Naive thymus-derived CD4-positive, alpha-beta T cell (primary cell): Measurements from ENCODE around the gene TMEM108. TPM values are rescaled to one million over a fixed set of nuclear protein-coding genes. Genes with fewer than 3 reads are reported as not detected.

Source experiments
- ATAC-seq: fragments of 150-1000 bp; cut with Tn5 transposase; 2 replicates; pipeline ENCODE4 v1.10.0; 2021; ENCODE audit warnings: mild to moderate bottlenecking, moderate library complexity
- CTCF ChIA-PET: fragments of 350-600 bp; sonication (Branson Sonifier 250); formaldehyde crosslinking; loops from one replicate; lab custom pipeline; 2021; ENCODE audit warnings: antibody characterized with exemption; lab: Charles Lee
- POLR2A ChIA-PET: fragments of 350-600 bp; sonication (Branson Sonifier 250); formaldehyde crosslinking; loops from one replicate; lab custom pipeline; 2021; ENCODE audit warnings: antibody characterized with exemption, inconsistent platforms; lab: Charles Lee
- DNase-seq, 9 donors: peaks; one replicate each; pipeline versions ENCODE4 v3.0.0 to v3.0.0-alpha.2; 2020 to 2022; ENCODE audit warnings: mixed read lengths in 1 of 9
- H3K27ac ChIP-seq: one replicate; pipeline ENCODE4 v1.7.0; 2013; ENCODE audit warnings: mild to moderate bottlenecking, low read depth, low read length, moderate library complexity
- H3K27me3 ChIP-seq, 2 donors: one replicate each; pipeline ENCODE4 v1.7.0; 2013; ENCODE audit warnings: low read length in 2 of 2, mild to moderate bottlenecking in 2 of 2, moderate library complexity in 2 of 2; ENCODE audit not compliant: control insufficient read depth in 2 of 2, insufficient read depth in 2 of 2
- H3K36me3 ChIP-seq, 3 experiments: 1 replicate in 2 of 3; 2 replicates in 1 of 3; pipeline ENCODE4 v1.7.0; 2013; ENCODE audit warnings: low read length in 3 of 3, mild to moderate bottlenecking in 3 of 3, moderate library complexity in 1 of 3; ENCODE audit not compliant: insufficient read depth in 3 of 3, control insufficient read depth in 2 of 3
- H3K4me1 ChIP-seq, 2 donors: one replicate each; pipeline ENCODE4 v1.7.0; 2013; ENCODE audit warnings: low read length in 2 of 2, mild to moderate bottlenecking in 2 of 2, moderate library complexity in 1 of 2; ENCODE audit not compliant: control insufficient read depth in 2 of 2, insufficient read depth in 2 of 2
- H3K4me3 ChIP-seq: 2 replicates; pipeline ENCODE4 v1.7.0; 2013; ENCODE audit warnings: mild to moderate bottlenecking, low read length
- H3K9me3 ChIP-seq, 3 experiments: 1 replicate in 2 of 3; 2 replicates in 1 of 3; pipeline ENCODE4 v1.7.0; 2013; ENCODE audit warnings: low read length in 3 of 3; ENCODE audit not compliant: control insufficient read depth in 2 of 3
- H3K27ac Mint-ChIP-seq, 9 donors: one replicate each; pipeline ENCODE4 v1.8.0; 2020 to 2022; ENCODE audit warnings: mixed read lengths in 9 of 9, mild to moderate bottlenecking in 8 of 9, moderate library complexity in 5 of 9, inconsistent platforms in 2 of 9
- H3K27me3 Mint-ChIP-seq, 5 donors: one replicate each; pipeline ENCODE4 v1.8.0; 2021 to 2022; ENCODE audit warnings: mixed read lengths in 5 of 5, mild to moderate bottlenecking in 1 of 5
- H3K36me3 Mint-ChIP-seq, 5 donors: one replicate each; pipeline ENCODE4 v1.8.0; 2020 to 2022; ENCODE audit warnings: mixed read lengths in 5 of 5, mild to moderate bottlenecking in 3 of 5, inconsistent platforms in 1 of 5
- H3K4me1 Mint-ChIP-seq, 7 donors: one replicate each; pipeline ENCODE4 v1.8.0; 2020 to 2022; ENCODE audit warnings: mixed read lengths in 7 of 7, mild to moderate bottlenecking in 3 of 7, inconsistent platforms in 1 of 7
- H3K4me3 Mint-ChIP-seq, 10 donors: one replicate each; pipeline ENCODE4 v1.8.0; 2020 to 2022; ENCODE audit warnings: mild to moderate bottlenecking in 10 of 10, mixed read lengths in 10 of 10, moderate library complexity in 6 of 10, inconsistent platforms in 2 of 10
- H3K9me3 Mint-ChIP-seq, 11 donors: one replicate each; pipeline ENCODE4 v1.8.0; 2020 to 2022; ENCODE audit warnings: mixed read lengths in 11 of 11, mild to moderate bottlenecking in 4 of 11, inconsistent platforms in 1 of 11, moderate library complexity in 1 of 11
- intact Hi-C, 2 donors: fragments of 100-400 bp; cut with micrococcal nuclease; formaldehyde crosslinking; loops; one replicate each; pipeline ENCODE4 v1.15.1; 2023
- polyA plus RNA-seq, 2 donors: library from polyadenylated mRNA; unstranded; fragments of 300-500 nt; fragmentation: Illumina TruSeq; gene quantifications; one replicate each; pipeline ENCODE4 v1.2.3, GENCODE V29; 2021
- total RNA-seq, 6 experiments: library from RNA in 5 of 6; stranded (reverse) in 5 of 6; gene quantifications; 1 replicate in 5 of 6; 2 replicates in 1 of 6; pipeline ENCODE4 v1.2.3 and lab custom pipeline; 2021 to 2026

The TMEM108 gene
- total and polyA plus RNA-seq, 7 experiments from 2014 or later = not detected

- DNase-seq = no peak
- intact Hi-C loops = no loop called here
- H3K4me3 ChIP-seq = no peak overlapping the region
- ChIA-PET POLR2A (no interaction called here), CTCF (no interaction called here)
- Mint-ChIP-seq H3K36me3 (no peaks in the 10 kb centered on the region), H3K27ac (no peak overlapping the region), H3K4me3 (no peak overlapping the region), H3K4me1 (no peaks in the 10 kb centered on the region), H3K27me3 (peaks cover 0 to 17% (median 8%) of the 10 kb centered on the region in 5 donors), H3K9me3 (peaks cover 0 to 9% (median 0%) of the 10 kb centered on the region in 11 donors)
- no peak for ATAC-seq
- no peaks in the 10 kb centered on the region for H3K9me3 ChIP-seq
- no peak overlapping the region for H3K27ac ChIP-seq
- no peaks in the 10 kb centered on the region for H3K27me3 ChIP-seq
- no peaks in the 10 kb centered on the region for H3K4me1 ChIP-seq
- H3K36me3 ChIP-seq = no peaks in the 10 kb centered on the region
These were observed 42.8 kb downstream of the TMEM108 start for GRCh38 chr3:133081016-133081415.

GRCh38 chr3:133083395-133083794, 45.2 kb downstream of the TMEM108 start:
- DNase-seq (no peak), ATAC-seq (no peak)
- Mint-ChIP-seq H3K9me3 (peaks cover 0 to 9% (median 0%) of the 10 kb centered on the region in 11 donors), H3K4me1 (no peaks in the 10 kb centered on the region), H3K27ac (no peak overlapping the region), H3K4me3 (no peak overlapping the region), H3K27me3 (peaks cover 0 to 9% (median 0%) of the 10 kb centered on the region in 5 donors), H3K36me3 (no peaks in the 10 kb centered on the region)
- ChIA-PET POLR2A (no interaction called here), CTCF (no interaction called here)
- Histone ChIP-seq H3K4me1 (no peaks in the 10 kb centered on the region), H3K27ac (no peak overlapping the region), H3K4me3 (no peak overlapping the region), H3K36me3 (no peaks in the 10 kb centered on the region), H3K9me3 (no peaks in the 10 kb centered on the region), H3K27me3 (no peaks in the 10 kb centered on the region)
- intact Hi-C loops = no loop called here

DNA sequence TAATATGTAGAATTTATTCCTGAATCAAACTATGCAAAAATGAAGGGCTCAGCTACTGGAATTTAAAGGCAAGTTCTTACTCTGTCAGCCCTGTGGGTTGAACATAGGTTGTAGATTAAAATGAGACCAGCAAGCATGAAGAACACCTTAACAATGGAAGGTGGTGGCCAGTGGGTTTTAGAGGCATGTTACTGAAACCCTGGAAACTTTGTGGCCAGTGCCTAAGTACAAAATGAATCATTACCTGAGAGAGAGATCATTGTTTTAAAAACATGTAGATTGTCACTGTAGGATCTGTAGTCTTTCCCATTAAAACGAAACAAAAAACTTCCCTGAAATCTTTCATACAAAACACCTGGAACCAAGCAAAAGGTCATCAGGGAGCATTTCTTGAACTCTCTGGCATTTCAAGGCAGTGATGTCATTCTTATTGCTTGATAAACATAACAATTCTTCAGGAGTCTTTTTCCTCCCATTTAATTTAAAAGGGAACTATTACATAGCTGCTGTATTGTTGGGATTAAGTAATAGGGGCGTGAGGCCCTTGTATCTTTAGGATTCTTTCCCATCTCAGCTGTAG, 51.8 kb downstream of the TMEM108 start:
- no peaks in the 10 kb centered on the region for H3K9me3 ChIP-seq
- H3K27me3 ChIP-seq = peaks cover 0 to 4% of the 10 kb centered on the region in 2 donors
- Mint-ChIP-seq H3K36me3 (no peaks in the 10 kb centered on the region), H3K4me3 (no peak overlapping the region), H3K27ac (no peak overlapping the region), H3K27me3 (peaks cover 5 to 7% (median 6%) of the 10 kb centered on the region in 5 donors), H3K9me3 (peaks cover 0 to 4% (median 0%) of the 10 kb centered on the region in 11 donors), H3K4me1 (peaks cover 0 to 2% (median 0%) of the 10 kb centered on the region in 7 donors)
- intact Hi-C loops = no loop called here
- no peak overlapping the region for H3K4me3 ChIP-seq
- DNase-seq = no peak
- ATAC-seq = no peak
- ChIA-PET CTCF (no interaction called here), POLR2A (no interaction called here)
- H3K4me1 ChIP-seq = no peaks in the 10 kb centered on the region
- no peak overlapping the region for H3K27ac ChIP-seq
- H3K36me3 ChIP-seq = no peaks in the 10 kb centered on the region

DNA sequence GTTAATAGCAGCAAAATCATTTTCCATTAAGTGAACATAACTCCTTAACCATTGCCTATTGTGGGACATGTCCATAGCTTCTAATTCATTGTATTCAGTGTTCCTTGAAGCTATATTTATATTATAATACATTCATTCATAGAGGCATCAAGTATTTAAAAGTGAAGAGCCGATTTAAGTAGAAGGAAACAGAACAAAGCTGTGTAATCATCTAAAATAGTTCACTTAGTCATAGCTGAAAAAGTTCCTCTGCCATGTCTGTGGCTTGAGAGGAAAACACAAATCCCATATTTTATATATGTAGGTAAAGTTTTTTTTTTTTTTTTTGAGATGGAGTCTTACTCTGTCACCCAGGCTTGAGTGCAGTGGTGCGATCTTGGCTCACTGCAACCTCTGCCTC, 54.5 kb downstream of the TMEM108 start:
- CTCF ChIA-PET = no interaction called here
- H3K27ac Mint-ChIP-seq = no peak overlapping the region
- peaks cover 0 to 4% (median 0%) of the 10 kb centered on the region in 11 donors for H3K9me3 Mint-ChIP-seq
- H3K27me3 Mint-ChIP-seq = peaks cover 5 to 7% (median 6%) of the 10 kb centered on the region in 5 donors
- POLR2A ChIA-PET = no interaction called here
- Histone ChIP-seq H3K4me3 (no peak overlapping the region), H3K4me1 (no peaks in the 10 kb centered on the region), H3K9me3 (no peaks in the 10 kb centered on the region), H3K27me3 (peaks cover 0 to 4% of the 10 kb centered on the region in 2 donors), H3K36me3 (no peaks in the 10 kb centered on the region), H3K27ac (no peak overlapping the region)
- DNase-seq (no peak), ATAC-seq (no peak)
- intact Hi-C loops = no loop called here
- no peaks in the 10 kb centered on the region for H3K36me3 Mint-ChIP-seq
- no peak overlapping the region for H3K4me3 Mint-ChIP-seq
- H3K4me1 Mint-ChIP-seq = peaks cover 0 to 2% (median 0%) of the 10 kb centered on the region in 7 donors

DNA sequence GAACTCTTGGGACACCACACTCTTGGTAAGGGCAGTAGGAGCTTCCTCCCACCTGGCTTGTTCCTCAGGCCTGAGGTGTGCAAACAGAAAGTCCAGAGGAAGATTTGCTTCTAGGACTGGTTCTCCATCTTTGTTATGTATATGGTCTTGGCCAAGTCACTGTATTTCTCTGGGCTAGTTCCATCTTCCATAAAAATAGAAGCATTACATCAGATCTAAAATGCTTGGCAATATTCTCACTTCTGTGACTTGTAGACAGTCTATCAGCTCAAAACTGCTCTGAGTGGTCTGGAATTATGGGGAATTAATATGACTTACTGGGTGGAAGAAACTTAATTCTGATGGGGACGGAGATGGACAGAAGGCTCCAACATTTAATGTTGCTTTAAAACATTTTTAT, 55.2 kb downstream of the TMEM108 start:
- POLR2A ChIA-PET = no interaction called here
- H3K4me1 Mint-ChIP-seq = peaks cover 0 to 2% (median 0%) of the 10 kb centered on the region in 7 donors
- no peak overlapping the region for H3K4me3 Mint-ChIP-seq
- no peaks in the 10 kb centered on the region for H3K9me3 ChIP-seq
- CTCF ChIA-PET = no interaction called here
- H3K27me3 ChIP-seq = peaks cover 0 to 4% of the 10 kb centered on the region in 2 donors
- peaks cover 5 to 7% (median 6%) of the 10 kb centered on the region in 5 donors for H3K27me3 Mint-ChIP-seq
- ATAC-seq (no peak), DNase-seq (no peak)
- no peak overlapping the region for H3K4me3 ChIP-seq
- H3K27ac Mint-ChIP-seq = no peak overlapping the region
- H3K9me3 Mint-ChIP-seq = peaks cover 0 to 4% (median 0%) of the 10 kb centered on the region in 11 donors
- H3K36me3 ChIP-seq = no peaks in the 10 kb centered on the region
- no peaks in the 10 kb centered on the region for H3K36me3 Mint-ChIP-seq
- H3K4me1 ChIP-seq = no peaks in the 10 kb centered on the region
- intact Hi-C loops = no loop called here
- no peak overlapping the region for H3K27ac ChIP-seq

DNA sequence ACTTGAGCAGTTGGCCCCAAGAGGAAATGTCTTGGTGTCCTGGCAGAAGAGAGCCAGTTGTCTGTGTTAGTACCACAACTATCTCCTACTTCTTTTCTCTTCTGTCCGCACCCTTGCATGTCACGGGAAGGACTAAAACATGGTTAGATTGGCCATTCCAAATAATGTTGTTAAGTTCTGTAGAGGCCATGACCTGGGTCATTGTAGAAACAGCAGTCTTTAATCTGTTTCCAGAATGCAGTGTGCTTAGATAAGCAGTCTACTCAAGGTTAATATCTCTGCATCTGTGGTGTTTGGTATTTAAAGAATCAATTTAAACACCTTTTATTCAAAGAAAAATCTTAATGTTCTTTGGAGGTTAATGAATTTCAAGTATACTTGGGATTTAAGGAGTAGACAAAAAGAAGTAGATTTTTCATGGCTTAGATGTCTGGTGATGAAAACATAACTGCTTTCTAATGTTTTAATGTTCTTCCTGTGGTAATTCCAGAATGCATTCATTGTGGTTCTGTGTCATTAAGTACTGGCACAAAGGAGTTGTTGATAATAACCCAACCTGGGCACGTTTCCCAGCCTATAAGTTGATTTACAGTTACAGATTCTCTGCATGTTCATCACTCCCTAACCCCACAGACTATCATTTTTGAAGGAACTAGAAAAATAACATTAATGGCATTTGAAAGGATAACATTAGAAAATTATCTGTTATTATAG, 58.9 kb downstream of the TMEM108 start:
- Histone ChIP-seq H3K4me1 (no peaks in the 10 kb centered on the region), H3K27me3 (no peaks in the 10 kb centered on the region), H3K27ac (no peak overlapping the region), H3K9me3 (no peaks in the 10 kb centered on the region), H3K36me3 (no peaks in the 10 kb centered on the region), H3K4me3 (no peak overlapping the region)
- peaks cover 0 to 2% (median 0%) of the 10 kb centered on the region in 7 donors for H3K4me1 Mint-ChIP-seq
- ATAC-seq = no peak
- H3K27ac Mint-ChIP-seq = no peak overlapping the region
- H3K4me3 Mint-ChIP-seq = no peak overlapping the region
- ChIA-PET POLR2A (no interaction called here), CTCF (no interaction called here)
- H3K36me3 Mint-ChIP-seq = no peaks in the 10 kb centered on the region
- peaks cover 0 to 7% (median 0%) of the 10 kb centered on the region in 11 donors for H3K9me3 Mint-ChIP-seq
- no peak for DNase-seq
- H3K27me3 Mint-ChIP-seq = peaks cover 0 to 7% (median 5%) of the 10 kb centered on the region in 5 donors
- intact Hi-C loops = no loop called here

- POLR2A ChIA-PET = no interaction called here
- Mint-ChIP-seq H3K27me3 (peaks cover 0 to 16% (median 10%) of the 10 kb centered on the region in 5 donors), H3K9me3 (peaks cover 0 to 6% (median 0%) of the 10 kb centered on the region in 11 donors), H3K4me3 (no peak overlapping the region), H3K36me3 (no peaks in the 10 kb centered on the region), H3K27ac (no peak overlapping the region), H3K4me1 (no peaks in the 10 kb centered on the region)
- no peak for ATAC-seq
- Histone ChIP-seq H3K4me3 (no peak overlapping the region), H3K27ac (no peak overlapping the region), H3K27me3 (no peaks in the 10 kb centered on the region), H3K9me3 (no peaks in the 10 kb centered on the region), H3K4me1 (no peaks in the 10 kb centered on the region), H3K36me3 (no peaks in the 10 kb centered on the region)
- no peak for DNase-seq
- CTCF ChIA-PET = no interaction called here
- intact Hi-C loops = no loop called here
These were observed 65.5 kb downstream of the TMEM108 start for GRCh38 chr3:133103706-133104105.
